Astrocyte (in vitro differentiated cells and primary cell): ENCODE results near the gene CIAO2B.

Experiments
- EZH2 ChIP-seq: IDR thresholded peaks from 2 replicates; pipeline ENCODE4 v1.6.1; 2012; ENCODE audit warnings: mild to moderate bottlenecking, low read length, inconsistent platforms; ENCODE audit not compliant: insufficient read depth
- TF ChIP-seq, protein P1 (sequence below): IDR thresholded peaks from 2 replicates; pipeline ENCODE4 v1.5.1; 2011; ENCODE audit warnings: low read depth, mild to moderate bottlenecking, inconsistent platforms, low read length, moderate library complexity; ENCODE audit not compliant: insufficient read depth

DNA sequence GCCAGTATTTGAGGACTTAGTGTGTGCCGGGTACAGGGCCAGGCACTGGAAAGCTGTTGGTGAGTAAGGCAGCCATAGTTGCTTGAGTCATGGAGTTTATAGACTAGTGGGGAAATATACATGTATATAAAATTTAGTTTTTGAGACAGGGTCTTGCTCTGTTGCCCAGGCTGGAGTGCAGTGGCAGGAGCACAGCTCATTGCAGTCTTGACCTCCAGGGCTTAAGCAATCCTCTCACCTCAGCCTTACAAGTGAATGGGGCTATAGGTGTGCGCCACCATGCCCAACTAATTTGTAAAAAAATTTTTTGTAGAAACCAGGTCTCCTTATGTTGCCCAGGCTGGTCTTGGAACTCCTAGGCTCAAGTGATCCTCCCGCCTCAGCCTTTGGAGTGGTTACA, 51.5 kb downstream of the CIAO2B start:
- TF ChIP-seq, protein P1, sequence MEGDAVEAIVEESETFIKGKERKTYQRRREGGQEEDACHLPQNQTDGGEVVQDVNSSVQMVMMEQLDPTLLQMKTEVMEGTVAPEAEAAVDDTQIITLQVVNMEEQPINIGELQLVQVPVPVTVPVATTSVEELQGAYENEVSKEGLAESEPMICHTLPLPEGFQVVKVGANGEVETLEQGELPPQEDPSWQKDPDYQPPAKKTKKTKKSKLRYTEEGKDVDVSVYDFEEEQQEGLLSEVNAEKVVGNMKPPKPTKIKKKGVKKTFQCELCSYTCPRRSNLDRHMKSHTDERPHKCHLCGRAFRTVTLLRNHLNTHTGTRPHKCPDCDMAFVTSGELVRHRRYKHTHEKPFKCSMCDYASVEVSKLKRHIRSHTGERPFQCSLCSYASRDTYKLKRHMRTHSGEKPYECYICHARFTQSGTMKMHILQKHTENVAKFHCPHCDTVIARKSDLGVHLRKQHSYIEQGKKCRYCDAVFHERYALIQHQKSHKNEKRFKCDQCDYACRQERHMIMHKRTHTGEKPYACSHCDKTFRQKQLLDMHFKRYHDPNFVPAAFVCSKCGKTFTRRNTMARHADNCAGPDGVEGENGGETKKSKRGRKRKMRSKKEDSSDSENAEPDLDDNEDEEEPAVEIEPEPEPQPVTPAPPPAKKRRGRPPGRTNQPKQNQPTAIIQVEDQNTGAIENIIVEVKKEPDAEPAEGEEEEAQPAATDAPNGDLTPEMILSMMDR = no peak
- TF ChIP-seq EZH2 = no peak
